Left lobe of liver (tissue), 2 donors: ENCODE measurements around the gene TBC1D22A. TPM values are rescaled to one million over a fixed set of nuclear protein-coding genes. Genes with fewer than 3 reads are reported as not detected.
"Not testable (repeated sequence)": the region's sequence is repeated elsewhere in the genome, so short reads cannot be mapped to it uniquely, and the experiment has no call there.

ENCODE experiments used
- ATAC-seq: fragments of 200-7000 bp; cut with Tn5 transposase; one replicate; pipeline ENCODE4 v1.9.1; 2020; ENCODE audit warnings: mild to moderate bottlenecking, moderate library complexity
- DNase-seq: peaks from one replicate; pipeline ENCODE4 v3.0.0-alpha.2; 2020; ENCODE audit warnings: low spot score
- total RNA-seq: library from RNA; stranded (reverse); gene quantifications from one replicate; pipeline ENCODE4 v1.2.1, GENCODE V29; 2021
- donor health status: DM: no; HTN: no; CAD: no; lungs with moderate emphysema.
- donor health status: DM: no; HTN: yes; CAD: no.

TBC1D22A gene
- 12.4 TPM for total RNA-seq

- peak; percentile 89 for ATAC-seq
- peak; percentile 95 for DNase-seq
Observed at GRCh38 chr22:46762238-46763050, at the start of gene TBC1D22A. Gene TBC1D22A (plus strand): TSS chr22:46762650. CDS start chr22:46762787, 137 bp downstream.

GRCh38 chr22:46714550-46714949, 47.9 kb upstream of the TBC1D22A start:
- no peak for ATAC-seq
- DNase-seq = no peak

GRCh38 chr22:46719921-46720320, 42.5 kb upstream of the TBC1D22A start:
- no peak for DNase-seq
- ATAC-seq = no peak

- DNase-seq (no peak), ATAC-seq (no peak)
Observed at GRCh38 chr22:46721501-46722085, 40.9 kb upstream of the TBC1D22A start.

- DNase-seq (no peak), ATAC-seq (no peak)
Observed at GRCh38 chr22:46723882-46724281, 38.6 kb upstream of the TBC1D22A start.

GRCh38 chr22:46725096-46725495, 37.4 kb upstream of the TBC1D22A start:
- DNase-seq (no peak), ATAC-seq (no peak)

- ATAC-seq (peak; percentile 75), DNase-seq (peak; percentile 88)
Observed at GRCh38 chr22:46726066-46726985, 36.1 kb upstream of the TBC1D22A start.

- no peak for DNase-seq
- no peak for ATAC-seq
Observed at GRCh38 chr22:46726986-46727317, 35.5 kb upstream of the TBC1D22A start.

- peak; percentile 13 for ATAC-seq
Observed at GRCh38 chr22:46727813-46728364, 34.6 kb upstream of the TBC1D22A start.

GRCh38 chr22:46728470-46728869, 34.0 kb upstream of the TBC1D22A start:
- ATAC-seq (peak; percentile 1), DNase-seq (no peak)

More at GRCh38 chr22:46727813-46728364, 34.6 kb upstream of the TBC1D22A start:
- peak; percentile 73 for DNase-seq

GRCh38 chr22:46730568-46731245, 31.7 kb upstream of the TBC1D22A start:
- ATAC-seq (no peak), DNase-seq (no peak)

- peak; percentile 96 for DNase-seq
- ATAC-seq = peak; percentile 78
Observed at GRCh38 chr22:46731246-46732040, 31.0 kb upstream of the TBC1D22A start.

GRCh38 chr22:46732041-46732379, 30.4 kb upstream of the TBC1D22A start:
- peak; percentile 26 for ATAC-seq
- DNase-seq = no peak

- no peak for DNase-seq
- no peak for ATAC-seq
Observed at GRCh38 chr22:46732513-46732912, 29.9 kb upstream of the TBC1D22A start.

GRCh38 chr22:46734213-46734722, 28.2 kb upstream of the TBC1D22A start:
- DNase-seq = not testable (repeated sequence)

GRCh38 chr22:46734830-46735453, 27.5 kb upstream of the TBC1D22A start:
- ATAC-seq = peak; percentile 18
- DNase-seq = no peak

More at GRCh38 chr22:46734213-46734722, 28.2 kb upstream of the TBC1D22A start:
- not testable (repeated sequence) for ATAC-seq

GRCh38 chr22:46735747-46736608, 26.5 kb upstream of the TBC1D22A start:
- ATAC-seq (no peak), DNase-seq (no peak)

- ATAC-seq (no peak), DNase-seq (no peak)
Observed at GRCh38 chr22:46736705-46737104, 25.7 kb upstream of the TBC1D22A start.
